ENCODE measurements around the gene STAU1. TPM values are rescaled to one million over a fixed set of nuclear protein-coding genes. Genes with fewer than 3 reads are reported as not detected.

STAU1 gene
- total and polyA plus RNA-seq, 2 of the 13 experiments (the other 11 are each of a cell fraction or from before 2014, with no cell fraction given) = 119 to 133 TPM

- TF ChIP-seq ZNF780A (CRISPR knock-in tag; IDR thresholded peaks at IDR 0.05) = no peak; the same call in 1 of the 2 replicates
- TF ChIP-seq SIN3A (IDR thresholded peaks at IDR 0.05; ENCODE audit: borderline replicate concordance, low read depth, low read length) = peak; percentile 35; the same call in 1 of the 2 replicates
- no peak for TF ChIP-seq ZBTB2 (CRISPR knock-in tag; IDR thresholded peaks at IDR 0.05; ENCODE audit: low read depth)
- 0 out of 2 replicates have a peak, but pooled peaks have one; percentile 28 for TF ChIP-seq ZNF350 (CRISPR knock-in tag; IDR thresholded peaks at IDR 0.05; ENCODE audit: borderline replicate concordance, low read depth)
- TF ChIP-seq GPN1 (CRISPR knock-in tag; IDR thresholded peaks at IDR 0.05; ENCODE audit: borderline replicate concordance) = no peak
- TF ChIP-seq ZNF598 (CRISPR knock-in tag; IDR thresholded peaks at IDR 0.05; ENCODE audit: borderline replicate concordance) = no peak
- no peak for TF ChIP-seq ZNF335 (CRISPR knock-in tag; IDR thresholded peaks at IDR 0.05)
- peak; percentile 92 for TF ChIP-seq DRAP1 (CRISPR knock-in tag; IDR thresholded peaks at IDR 0.05)
- no peak for TF ChIP-seq CREB1 (IDR thresholded peaks at IDR 0.05)
- no peak for TF ChIP-seq CREB1 (CRISPR knock-in tag; IDR thresholded peaks at IDR 0.05)
- TF ChIP-seq SAFB2 (CRISPR knock-in tag; IDR thresholded peaks at IDR 0.05; ENCODE audit: borderline replicate concordance, low read depth) = no peak
- no peak for TF ChIP-seq HNRNPUL1 (IDR thresholded peaks at IDR 0.05; ENCODE audit: low read depth, low read length)
- TF ChIP-seq FOXK1 (CRISPR knock-in tag; IDR thresholded peaks at IDR 0.05; ENCODE audit: borderline replicate concordance, low read depth) = no peak; the same call in 1 of the 2 replicates
- TF ChIP-seq ZNF549 (CRISPR knock-in tag; IDR thresholded peaks at IDR 0.05) = no peak
- no peak for TF ChIP-seq ZNF44 (CRISPR knock-in tag; IDR thresholded peaks at IDR 0.05)
- TF ChIP-seq PRDM4 (CRISPR knock-in tag; IDR thresholded peaks at IDR 0.05; ENCODE audit: borderline replicate concordance) = no peak
- no peak for TF ChIP-seq ZNF609 (CRISPR knock-in tag; IDR thresholded peaks at IDR 0.05; ENCODE audit: borderline replicate concordance)
Measured at GRCh38 chr20:49186535-49187329, 1.4 kb downstream of the STAU1 start (continued).
